Psoas muscle (tissue), 8 donors: ENCODE data around the gene PPP1R3F. TPM values are rescaled to one million over a fixed set of nuclear protein-coding genes. Genes with fewer than 3 reads are reported as not detected.

Experiments used
- ATAC-seq, 4 donors: fragments of 200-7000 bp; cut with Tn5 transposase; one replicate each; pipeline ENCODE4 v1.9.1; 2020; ENCODE audit warnings: moderate library complexity in 3 of 4, mild to moderate bottlenecking in 2 of 4
- DNase-seq, 2 donors: peaks; one replicate each; pipeline ENCODE4 v3.0.0-alpha.2; 2020
- H3K27ac ChIP-seq: fragments of 200-600 bp; one replicate; pipeline ENCODE4 v1.8.0; 2022
- H3K27me3 ChIP-seq, 3 donors: fragments of 200-600 bp in 1 of 3; one replicate each; pipeline versions ENCODE4 v1.6.1 to v1.8.0; 2013 to 2022; ENCODE audit warnings: low read length in 2 of 3, mild to moderate bottlenecking in 2 of 3, moderate library complexity in 1 of 3; ENCODE audit not compliant: insufficient read depth in 3 of 3
- H3K36me3 ChIP-seq, 2 donors: fragments of 200-600 bp in 1 of 2; one replicate each; pipeline versions ENCODE4 v1.6.1 to v1.8.0; 2013 to 2022; ENCODE audit warnings: low read depth in 1 of 2, mild to moderate bottlenecking in 1 of 2, moderate library complexity in 1 of 2; ENCODE audit not compliant: insufficient read depth in 1 of 2
- H3K4me1 ChIP-seq: fragments of 200-600 bp; one replicate; pipeline ENCODE4 v1.8.0; 2022
- H3K4me3 ChIP-seq: fragments of 200-600 bp; one replicate; pipeline ENCODE4 v1.8.0; 2022; ENCODE audit warnings: mild to moderate bottlenecking
- H3K9me3 ChIP-seq: fragments of 200-600 bp; one replicate; pipeline ENCODE4 v1.8.0; 2022
- CTCF ChIP-seq: fragments of 200-600 bp; IDR thresholded peaks from one replicate; pipeline ENCODE4 v1.8.0; 2022; ENCODE audit warnings: antibody characterized with exemption
- WGBS, 3 donors: extraction: QIAGEN DNeasy Blood & Tissue Kit; methylation state at CpG; one replicate each; pipeline versions ENCODE4 v1.1.6 to v1.1.7; 2013; 5-methylcytosine and 5-hydroxymethylcytosine counted together
- intact Hi-C, 2 donors: fragments of 100-400 bp; cut with DNase I; formaldehyde crosslinking; loops; one replicate each; pipeline versions ENCODE4 v1.11.0 to v1.14.2; 2022
- long read RNA-seq, 2 donors: library from polyadenylated mRNA; unstranded; transcript quantifications; one replicate each; pipeline ENCODE4 v2.0.0, GENCODE V29; 2021
- polyA plus RNA-seq, 3 donors: library from polyadenylated mRNA; stranded (reverse); fragments of 200-250 nt; gene quantifications; one replicate each; pipeline ENCODE4 v1.2.3, GENCODE V29; 2013
- total RNA-seq, 4 donors: library from RNA; stranded (reverse); fragmentation: NEBNext Ultra II Directional in 2 of 4; extraction: Animal tissue kit (Norgen Biotek cat#: 25700) in 2 of 4; gene quantifications; one replicate each; pipeline versions ENCODE4 v1.2.1 to v1.2.4, GENCODE V29; 2021 to 2023
- donor health status: healthy with polysubstance abuse.
- donor health status: DM: no; HTN: no; CAD: no; lungs with moderate emphysema.
- donor health status: Bipolar disorder and iron deficiency.
- donor health status: healthy.
- donor health status: DM: yes; HTN: yes; CAD: no.
- donor health status: DM: no; HTN: no; CAD: no.
- donor health status: DM: no; HTN: no; CAD: no.
- donor health status: DM: yes; HTN: yes; CAD: no.

PPP1R3F gene
- 10 to 100 TPM; 17.3 to 25.5 (median 22.7) TPM for total RNA-seq
- 10 to 100 TPM; 13.9 to 29.8 (median 28.3) TPM for polyA plus RNA-seq
- long read RNA-seq, donor 1, transcript PPP1R3F-201 (4 exons, 3,421 nt) = major isoform, 36 of 67 reads
- long read RNA-seq, donor 1, partial matches to known transcripts = 29 of 67 reads
- long read RNA-seq, donor 1, other reads (novel, unspliced or antisense) = 2 of 67 reads
- long read RNA-seq, donor 2, transcript PPP1R3F-201 (4 exons, 3,421 nt) = major isoform, 72 of 119 reads
- long read RNA-seq, donor 2, partial matches to known transcripts = 34 of 119 reads
- long read RNA-seq, donor 2, other reads (novel, unspliced or antisense) = 12 of 119 reads

- peak within 1 kb of the TSS; percentile 80 for H3K4me3 ChIP-seq
- H3K27ac ChIP-seq = peak within 1 kb of the TSS; percentile 87
- no peaks in the 10 kb centered on the region for H3K9me3 ChIP-seq
- peak; percentile 6 to 28 (median 24) for ATAC-seq
- 0 to 36% (median 1%) methylated on average over 15 to 57 of the region's 70 CpGs for WGBS, 3 donors
- peak in 1 of 2 donors; percentile 65 for DNase-seq
- TF ChIP-seq CTCF = no peak
- H3K27me3 ChIP-seq = peaks cover 0 to 8% (median 0%) of the 10 kb centered on the region in 3 donors
- intact Hi-C loops = no loop called here
- H3K36me3 ChIP-seq = no peaks in the 10 kb centered on the region
- no peaks in the 10 kb centered on the region for H3K4me1 ChIP-seq
Measured at GRCh38 chrX:49269767-49270248, at the start of gene PPP1R3F. Gene PPP1R3F, plus strand, starts transcription at chrX:49269793. Its CDS starts 77 bp downstream, at chrX:49269870.

- ATAC-seq = no peak
- Histone ChIP-seq H3K27me3 (peaks cover 0 to 13% (median 0%) of the 10 kb centered on the region in 3 donors), H3K9me3 (no peaks in the 10 kb centered on the region), H3K4me3 (no peak overlapping the region), H3K27ac (no peak overlapping the region), H3K4me1 (no peaks in the 10 kb centered on the region), H3K36me3 (no peaks in the 10 kb centered on the region)
- intact Hi-C loops = no loop called here
- TF ChIP-seq CTCF = no peak
- DNase-seq = no peak
Measured at GRCh38 chrX:49220100-49220499, 49.5 kb upstream of the PPP1R3F start.

- H3K27ac ChIP-seq = no peak overlapping the region
- no peak for TF ChIP-seq CTCF
- intact Hi-C loops = no loop called here
- no peak overlapping the region for H3K4me3 ChIP-seq
- no peak for ATAC-seq
- no peaks in the 10 kb centered on the region for H3K9me3 ChIP-seq
- H3K4me1 ChIP-seq = no peaks in the 10 kb centered on the region
- peaks cover 0 to 13% (median 3%) of the 10 kb centered on the region in 3 donors for H3K27me3 ChIP-seq
- no peaks in the 10 kb centered on the region for H3K36me3 ChIP-seq
- DNase-seq = no peak
- WGBS, 3 donors = 73 to 78% (median 77%) methylated on average over 2 of the region's 2 CpGs
Measured at GRCh38 chrX:49221868-49222267, 47.7 kb upstream of the PPP1R3F start.

GRCh38 chrX:49225858-49226257, 43.7 kb upstream of the PPP1R3F start:
- Histone ChIP-seq H3K36me3 (no peaks in the 10 kb centered on the region), H3K27me3 (peaks cover 0 to 17% (median 3%) of the 10 kb centered on the region in 3 donors), H3K27ac (no peak overlapping the region), H3K4me3 (no peak overlapping the region), H3K9me3 (no peaks in the 10 kb centered on the region), H3K4me1 (no peaks in the 10 kb centered on the region)
- WGBS, 3 donors = 68 to 73% (median 70%) methylated on average over 8 to 14 of the region's 14 CpGs
- intact Hi-C loops = no loop called here
- no peak for TF ChIP-seq CTCF
- no peak for ATAC-seq
- no peak for DNase-seq

GRCh38 chrX:49226946-49227345, 42.6 kb upstream of the PPP1R3F start:
- Histone ChIP-seq H3K4me1 (no peaks in the 10 kb centered on the region), H3K9me3 (no peaks in the 10 kb centered on the region), H3K4me3 (no peak overlapping the region), H3K27ac (no peak overlapping the region), H3K27me3 (peaks cover 0 to 17% (median 3%) of the 10 kb centered on the region in 3 donors), H3K36me3 (no peaks in the 10 kb centered on the region)
- ATAC-seq = no peak
- TF ChIP-seq CTCF = no peak
- no peak for DNase-seq
- intact Hi-C loops = no loop called here
- WGBS, 3 donors = 86 to 92% (median 89%) methylated on average over 4 to 9 of the region's 9 CpGs
